ENCODE measurements around the gene PXMP2. TPM values are rescaled to one million over a fixed set of nuclear protein-coding genes. Genes with fewer than 3 reads are reported as not detected.

The PXMP2 gene
- total and polyA plus RNA-seq, 2 of the 8 experiments (the other 6 are each of a cell fraction or from before 2014, with no cell fraction given) = 13.8 to 15.1 TPM

- FAIRE-seq = no peak
- TF ChIP-seq, protein P1, sequence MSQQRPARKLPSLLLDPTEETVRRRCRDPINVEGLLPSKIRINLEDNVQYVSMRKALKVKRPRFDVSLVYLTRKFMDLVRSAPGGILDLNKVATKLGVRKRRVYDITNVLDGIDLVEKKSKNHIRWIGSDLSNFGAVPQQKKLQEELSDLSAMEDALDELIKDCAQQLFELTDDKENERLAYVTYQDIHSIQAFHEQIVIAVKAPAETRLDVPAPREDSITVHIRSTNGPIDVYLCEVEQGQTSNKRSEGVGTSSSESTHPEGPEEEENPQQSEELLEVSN (IDR thresholded peaks at IDR 0.05) = no peak
- TF ChIP-seq TAF1 (IDR thresholded peaks at IDR 0.05; ENCODE audit: low read depth, low read length) (no peak), RFX5 (IDR thresholded peaks at IDR 0.05; ENCODE audit: borderline replicate concordance, low read depth, low read length) (no peak), SAP30 (IDR thresholded peaks at IDR 0.05; ENCODE audit: insufficient read depth, insufficient replicate concordance, low read length) (no peak), KDM5A (IDR thresholded peaks at IDR 0.05; ENCODE audit: low read length) (no peak), RNF2 (IDR thresholded peaks at IDR 0.05; ENCODE audit: borderline replicate concordance, low read depth, low read length, missing control alignments, poor library complexity, severe bottlenecking) (no peak), SRF (IDR thresholded peaks at IDR 0.05; ENCODE audit: low read depth, low read length) (no peak), GTF2F1 (IDR thresholded peaks at IDR 0.05; ENCODE audit: borderline replicate concordance, low read depth, low read length) (no peak), SIN3A (conservative IDR thresholded peaks at IDR 0.05 in 1 of 2, IDR thresholded peaks at IDR 0.05 in 1 of 2; ENCODE audit: low read depth in 1 of 2, low read length in 2 of 2) (no peak), SIX5 (IDR thresholded peaks at IDR 0.05; ENCODE audit: low read depth, low read length) (no peak), JUND (IDR thresholded peaks at IDR 0.05; ENCODE audit: low read length) (no peak), POU5F1 (IDR thresholded peaks at IDR 0.05; ENCODE audit: low read depth, low read length) (no peak), JUN (IDR thresholded peaks at IDR 0.05; ENCODE audit: low read depth, low read length) (no peak)
Measured at GRCh38 chr12:132735496-132735895, 48.1 kb downstream of the PXMP2 start.

More at GRCh38 chr12:132735496-132735895, 48.1 kb downstream of the PXMP2 start:
- Histone ChIP-seq H4K8ac (ENCODE audit: extremely low read depth, insufficient read depth, low read length) (peak overlapping the region; percentile 25; the same call in 1 of the 2 replicates), H3K9me3 (ENCODE audit: insufficient read depth in 2 of 2, low read depth in 1 of 2, low read length in 1 of 2) (peaks cover 0 to 3% of the 10 kb centered on the region in 2 experiments; a peak in 1 of 4 replicates), H2BK5ac (ENCODE audit: low read depth, low read length) (no peak overlapping the region), H3K56ac (replicated peaks; ENCODE audit: insufficient read length, low read depth, low read length) (no peak overlapping the region), H3K36me3 (ENCODE audit: control insufficient read depth in 2 of 4, insufficient read depth in 4 of 4, low read length in 3 of 4) (peaks cover 52 to 89% (median 82%) of the 10 kb centered on the region in 4 experiments), H4K5ac (ENCODE audit: insufficient read length, low read depth, low read length) (no peak overlapping the region), H3K27ac (ENCODE audit: low read depth, low read length) (no peak overlapping the region), H3K4ac (replicated peaks; ENCODE audit: insufficient read length, low read depth, low read length) (no peak overlapping the region), H3K14ac (ENCODE audit: insufficient read length) (no peak overlapping the region), H3K4me3 (ENCODE audit: extremely low read depth in 1 of 4, insufficient read depth in 2 of 4, low read depth in 3 of 4, low read length in 4 of 4) (no peak overlapping the region), H2AK5ac (ENCODE audit: low read depth, low read length) (no peak overlapping the region), H3K9ac (replicated peaks in 1 of 4; ENCODE audit: extremely low read depth in 1 of 4, low read depth in 3 of 4, low read length in 3 of 4) (no peak overlapping the region), H3K18ac (ENCODE audit: extremely low read depth, low read length) (no peak overlapping the region), H2AFZ (ENCODE audit: low read length) (no peak overlapping the region), H4K91ac (replicated peaks; ENCODE audit: insufficient read length, low read length) (no peak overlapping the region), H3K4me2 (ENCODE audit: insufficient read depth in 1 of 2, low read depth in 2 of 2, low read length in 2 of 2) (no peak overlapping the region), H2BK12ac (ENCODE audit: low read depth, low read length) (no peak overlapping the region), H2BK120ac (replicated peaks; ENCODE audit: low read depth, low read length) (no peak overlapping the region), H4K20me1 (replicated peaks in 1 of 2; ENCODE audit: control insufficient read depth in 1 of 2, insufficient read depth in 2 of 2, low read length in 2 of 2) (peaks cover 6 to 14% of the 10 kb centered on the region in 2 experiments), H3K23ac (ENCODE audit: insufficient read length) (no peak overlapping the region), H3K4me1 (replicated peaks in 1 of 4; ENCODE audit: control insufficient read depth in 3 of 4, insufficient read depth in 4 of 4, low read length in 3 of 4) (no peaks in the 10 kb centered on the region), H2BK15ac (ENCODE audit: low read length) (no peak overlapping the region), H3K27me3 (replicated peaks in 1 of 4; ENCODE audit: control insufficient read depth in 3 of 4, extremely low read depth in 1 of 4, insufficient read depth in 3 of 4, low read length in 3 of 4) (no peaks in the 10 kb centered on the region), H3K23me2 (ENCODE audit: low read depth, low read length) (no peaks in the 10 kb centered on the region), H2BK20ac (ENCODE audit: low read length) (no peak overlapping the region), H3K79me2 (ENCODE audit: control insufficient read depth in 1 of 2, insufficient read depth in 2 of 2, low read length in 2 of 2) (no peaks in the 10 kb centered on the region), H3K79me1 (ENCODE audit: low read depth, low read length) (no peaks in the 10 kb centered on the region)
- 98% methylated on average over 13 of the region's 20 CpGs; no CpG with 5 or more reads in 1 of the 2 experiments for WGBS, 2 experiments (ENCODE audit: extremely low coverage in 1 of 2, insufficient coverage in 1 of 2, insufficient read length in 1 of 2, insufficient replicate concordance in 2 of 2, low coverage in 1 of 2, low lambda C conversion rate in 2 of 2, missing lambda C conversion rate in 1 of 2)
- CTCF ChIA-PET (ENCODE audit: partially characterized antibody) = interaction anchor here (0.6 to 1.3 kb wide), 4 partner anchors 14 to 931 kb away, joined by 3 to 4 read pairs (median 4); no protein-coding TSS in a partner anchor
- DNase-seq (ENCODE audit: low read depth in 1 of 2, low spot score in 2 of 2) = no peak
- POLR2A ChIA-PET (ENCODE audit: partially characterized antibody) = interaction anchor here (0.8 to 1.5 kb wide), 4 partner anchors 9 to 25 kb away, joined by 3 to 5 read pairs (median 3); partner anchors contain the start of gene ANKLE2
